OCI-LY7 (cell line): ENCODE measurements around the gene H2BW2. TPM values are rescaled to one million over a fixed set of nuclear protein-coding genes. Genes with fewer than 3 reads are reported as not detected.

Experiments used
- BruUV-seq: library from RNA; stranded (reverse); fragments of 400-500 nt; replicated peaks from 2 replicates; lab custom pipeline; 2021; lab: Mats Ljungman, UMichigan
- CTCF ChIA-PET: fragments of 300-600 bp; sonication (Branson Sonifier 250); formaldehyde crosslinking; loops from one replicate; lab custom pipeline; 2022; ENCODE audit warnings: antibody characterized with exemption; ENCODE audit not compliant: unreplicated experiment; lab: Charles Lee
- POLR2A ChIA-PET: fragments of 300-600 bp; sonication (Branson Sonifier 250); formaldehyde crosslinking; loops from one replicate; lab custom pipeline; 2022; ENCODE audit warnings: antibody characterized with exemption; lab: Charles Lee
- DNase-seq: peaks from one replicate; pipeline ENCODE4 v3.0.0-alpha.2; 2015; ENCODE audit warnings: low spot score
- H2AFZ ChIP-seq: fragments of 200-600 bp; sonication (generic), shearing (Covaris generic); 2 replicates; pipeline ENCODE4 v1.6.1; 2014; ENCODE audit warnings: mild to moderate bottlenecking, antibody characterized with exemption, low read length, moderate library complexity
- H3K27ac ChIP-seq: fragments of 200-600 bp; sonication (generic); 2 replicates; pipeline ENCODE4 v1.5.1; 2014; ENCODE audit warnings: mixed run types, low read depth, mild to moderate bottlenecking, moderate library complexity, low read length, inconsistent platforms; ENCODE audit not compliant: poor library complexity, severe bottlenecking
- H3K36me3 ChIP-seq: fragments of 200-600 bp; sonication (generic); 2 replicates; pipeline ENCODE4 v1.6.1; 2014; ENCODE audit warnings: mild to moderate bottlenecking, antibody characterized with exemption, low read length, moderate library complexity, mixed read lengths; ENCODE audit not compliant: insufficient read depth
- H3K4me1 ChIP-seq: fragments of 200-600 bp; sonication (generic); 2 replicates; pipeline ENCODE4 v1.5.1; 2014; ENCODE audit warnings: mild to moderate bottlenecking, low read length; ENCODE audit not compliant: insufficient read depth, poor library complexity, severe bottlenecking
- H3K4me2 ChIP-seq: fragments of 200-600 bp; sonication (generic); 2 replicates; pipeline ENCODE4 v1.6.1; 2014; ENCODE audit warnings: mild to moderate bottlenecking, low read length
- H3K4me3 ChIP-seq: fragments of 200-600 bp; sonication (generic); 2 replicates; pipeline ENCODE4 v1.5.1; 2014; ENCODE audit warnings: mild to moderate bottlenecking, low read depth, low read length; ENCODE audit not compliant: poor library complexity, severe bottlenecking
- H3K79me2 ChIP-seq: fragments of 200-600 bp; sonication (generic); 2 replicates; pipeline ENCODE4 v1.6.1; 2016; ENCODE audit warnings: low read depth, mild to moderate bottlenecking, low read length, moderate library complexity, mixed read lengths; ENCODE audit not compliant: insufficient read depth
- H3K9me2 ChIP-seq: fragments of 200-600 bp; sonication (generic); 2 replicates; pipeline ENCODE4 v1.6.1; 2016; ENCODE audit warnings: mild to moderate bottlenecking, low read length, mixed read lengths; ENCODE audit not compliant: insufficient read depth
- H3K9me3 ChIP-seq: fragments of 200-600 bp; sonication (generic); 2 replicates; pipeline ENCODE4 v1.6.1; 2014; ENCODE audit warnings: mild to moderate bottlenecking, mixed run types, low read length, mixed read lengths
- H4K20me1 ChIP-seq: fragments of 200-600 bp; sonication (generic); 2 replicates; pipeline ENCODE4 v1.6.1; 2014; ENCODE audit warnings: mild to moderate bottlenecking, antibody characterized with exemption, low read length, moderate library complexity, mixed read lengths; ENCODE audit not compliant: insufficient read depth
- CTCF ChIP-seq: fragments of 200-600 bp; sonication (generic); conservative IDR thresholded peaks from 2 replicates; pipeline ENCODE4 v1.5.1; 2014; ENCODE audit warnings: mild to moderate bottlenecking, antibody characterized with exemption, low read length, moderate library complexity, mixed read lengths
- EZH2phosphoT487 ChIP-seq: fragments of 200-600 bp; sonication (generic); IDR thresholded peaks from 2 replicates; pipeline ENCODE4 v1.6.1; 2018; ENCODE audit warnings: low read depth, borderline replicate concordance, mild to moderate bottlenecking, mixed run types, antibody characterized with exemption, low read length, moderate library complexity, mixed read lengths
- intact Hi-C: fragments of 100-400 bp; cut with micrococcal nuclease; formaldehyde crosslinking; loops from one replicate; pipeline ENCODE4 v1.10.0; 2022; ENCODE audit not compliant: unreplicated experiment
- total RNA-seq, 2 experiments: library from RNA; depleted of rRNA in 1 of 2; stranded (reverse); fragments of >200 nt in 1 of 2; shearing (Covaris generic) in 1 of 2; gene quantifications; 2 replicates each; pipeline ENCODE4 v1.2.3, GENCODE V29; 2014 to 2022

H2BW2 gene
- total RNA-seq, 2 experiments from 2014 or later = not detected

DNA sequence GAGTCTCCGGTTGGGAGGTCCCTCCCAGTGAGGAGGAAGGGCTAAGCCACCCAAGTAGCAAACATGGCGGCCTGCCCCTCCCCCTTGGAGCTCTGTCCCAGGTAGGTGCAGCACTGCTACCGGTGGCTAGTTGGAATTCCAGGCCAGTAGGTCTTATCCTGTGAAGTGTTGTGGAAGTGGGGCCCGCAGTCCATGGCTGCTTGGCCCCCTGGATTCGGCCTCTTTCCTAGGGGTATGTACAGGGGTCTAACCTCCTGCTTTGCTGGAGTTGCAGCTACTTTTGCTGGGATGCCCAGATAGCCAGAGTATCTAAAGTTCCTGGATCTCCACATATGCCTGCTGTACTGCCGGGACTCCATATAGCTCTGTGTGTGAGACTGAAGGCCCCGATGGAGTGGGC lies 46.2 kb downstream of the H2BW2 start:
- Histone ChIP-seq H3K9me3 (no peaks in the 10 kb centered on the region), H3K79me2 (no peaks in the 10 kb centered on the region), H4K20me1 (no peaks in the 10 kb centered on the region), H3K9me2 (no peaks in the 10 kb centered on the region), H3K4me3 (no peak overlapping the region), H3K27ac (no peak overlapping the region), H3K4me1 (no peaks in the 10 kb centered on the region), H3K4me2 (no peak overlapping the region), H3K36me3 (no peaks in the 10 kb centered on the region), H2AFZ (no peak overlapping the region)
- intact Hi-C loops = no loop called here
- POLR2A ChIA-PET = no interaction called here
- TF ChIP-seq CTCF (no peak), EZH2phosphoT487 (no peak)
- DNase-seq = no peak
- CTCF ChIA-PET = no interaction called here
- BruUV-seq = no TSS peak

Other genes starting within 250 kb of the H2BW2 start
- 1.3 and 2.2 TPM in 2 replicates for gene RAB9B, start 207.7 kb upstream of the H2BW2 start, total RNA-seq (2014; rRNA removed; shearing (Covaris generic))
- 1.4 TPM in 2 replicates for gene RAB9B, start 207.7 kb upstream of the H2BW2 start, total RNA-seq (2022)
- gene TMSB15B, start 77.3 kb upstream of the H2BW2 start, total RNA-seq (2014; rRNA removed; shearing (Covaris generic)) = 11.2 and 13.7 TPM in 2 replicates
- gene TMSB15B, start 77.3 kb upstream of the H2BW2 start, total RNA-seq (2022) = 23.6 and 24.3 TPM in 2 replicates
- gene H2BW1, start 26.2 kb upstream of the H2BW2 start, total RNA-seq (2014; rRNA removed; shearing (Covaris generic)) = not detected in 2 replicates
- gene H2BW1, start 26.2 kb upstream of the H2BW2 start, total RNA-seq (2022) = not detected in 2 replicates
- 5.4 and 11.3 TPM in 2 replicates for gene TMSB15C, start 36.3 kb downstream of the H2BW2 start, total RNA-seq (2014; rRNA removed; shearing (Covaris generic))
- gene TMSB15C, start 36.3 kb downstream of the H2BW2 start, total RNA-seq (2022) = 9.0 and 10.6 TPM in 2 replicates
- 12.1 and 24.5 TPM in 2 replicates for gene ZCCHC18, start 72.6 kb downstream of the H2BW2 start, total RNA-seq (2014; rRNA removed; shearing (Covaris generic))
- 4.5 and 4.6 TPM in 2 replicates for gene ZCCHC18, start 72.6 kb downstream of the H2BW2 start, total RNA-seq (2022)
- 15.6 and 23.1 TPM in 2 replicates for gene SLC25A53, start 117.1 kb downstream of the H2BW2 start, total RNA-seq (2014; rRNA removed; shearing (Covaris generic))
- gene SLC25A53, start 117.1 kb downstream of the H2BW2 start, total RNA-seq (2022) = 4.8 and 5.5 TPM in 2 replicates
- gene FAM199X, start 126.5 kb downstream of the H2BW2 start, total RNA-seq (2014; rRNA removed; shearing (Covaris generic)) = 10.6 and 10.8 TPM in 2 replicates
- 16.0 and 19.2 TPM in 2 replicates for gene FAM199X, start 126.5 kb downstream of the H2BW2 start, total RNA-seq (2022)
- not detected in 2 replicates for gene ESX1, start 215.0 kb downstream of the H2BW2 start, total RNA-seq (2014; rRNA removed; shearing (Covaris generic))
- not detected in 2 replicates for gene ESX1, start 215.0 kb downstream of the H2BW2 start, total RNA-seq (2022)